ENCODE measurements around the gene NUP58. TPM values are rescaled to one million over a fixed set of nuclear protein-coding genes. Genes with fewer than 3 reads are reported as not detected.

Gene NUP58
- total RNA-seq, 1 donor from 2014 or later, result 87.1 TPM

DNA sequence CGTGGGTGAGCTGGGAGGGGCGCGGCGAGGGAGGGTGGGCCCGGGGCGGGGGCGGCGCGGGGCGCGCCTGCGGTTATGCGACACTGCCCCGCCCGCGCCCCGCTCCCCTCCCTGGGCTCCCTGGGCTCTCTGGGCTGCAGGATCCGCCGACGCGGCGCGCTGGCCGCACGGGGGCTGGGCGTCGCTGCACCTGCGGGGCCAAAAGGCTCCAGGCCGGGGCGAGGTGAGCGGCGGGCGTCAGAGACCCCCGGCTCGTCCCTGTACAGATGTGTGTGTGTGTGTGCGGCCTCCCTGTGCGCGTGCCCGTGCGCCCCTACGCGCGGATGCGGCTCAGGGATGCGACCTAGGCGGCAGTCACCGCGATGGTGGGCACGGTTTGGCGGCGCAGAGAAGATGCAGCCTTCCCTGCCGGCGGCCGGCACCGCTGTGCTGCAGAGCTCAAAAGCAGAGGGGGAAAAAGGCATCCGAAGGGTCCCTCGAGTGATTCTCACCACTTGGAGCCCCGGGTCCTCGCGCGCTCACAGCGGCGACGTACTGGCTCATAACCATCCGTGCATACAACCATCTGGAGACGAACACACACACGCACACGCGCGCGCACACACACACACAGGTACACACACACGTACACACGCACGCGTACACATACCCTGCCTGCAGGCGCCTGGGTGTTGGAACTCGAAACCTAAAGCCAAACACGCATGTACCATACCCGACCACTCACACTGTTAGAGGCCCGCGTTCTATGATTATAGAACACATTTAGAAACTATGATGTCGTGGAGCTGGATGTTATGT, 71.1 kb downstream of the NUP58 start:
- DNase-seq (ENCODE audit: low read depth), result no peak

DNA sequence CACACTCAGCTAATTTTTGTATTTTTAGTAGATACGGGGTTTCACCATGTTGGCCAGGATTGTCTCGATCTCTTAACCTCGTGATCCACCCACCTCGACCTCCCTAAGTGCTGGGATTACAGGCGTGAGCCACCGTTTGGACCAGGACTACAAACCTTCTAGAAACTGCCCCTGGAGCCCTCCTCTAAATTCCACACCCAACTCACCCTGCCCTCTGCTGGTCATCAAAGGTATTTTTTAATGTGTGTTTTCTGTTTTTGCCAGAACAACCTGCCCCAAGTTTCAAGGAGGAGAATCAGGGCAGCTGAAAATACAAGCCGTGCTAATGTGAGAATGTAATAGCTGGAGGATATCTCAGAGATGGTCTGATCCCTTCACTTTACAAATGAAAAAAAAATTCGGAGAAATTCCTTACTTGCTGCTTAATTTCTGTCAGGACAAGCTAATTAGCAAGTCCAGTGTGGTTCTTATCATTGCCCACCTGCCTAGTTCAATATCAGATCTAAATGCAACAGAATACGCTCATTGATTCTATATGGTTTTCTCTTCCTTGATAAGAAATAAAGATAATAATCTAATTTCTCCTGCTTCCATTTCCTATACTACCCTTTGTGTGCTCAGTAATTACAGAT, 74.4 kb downstream of the NUP58 start:
- DNase-seq (ENCODE audit: low read depth), result peak; percentile 63

DNA sequence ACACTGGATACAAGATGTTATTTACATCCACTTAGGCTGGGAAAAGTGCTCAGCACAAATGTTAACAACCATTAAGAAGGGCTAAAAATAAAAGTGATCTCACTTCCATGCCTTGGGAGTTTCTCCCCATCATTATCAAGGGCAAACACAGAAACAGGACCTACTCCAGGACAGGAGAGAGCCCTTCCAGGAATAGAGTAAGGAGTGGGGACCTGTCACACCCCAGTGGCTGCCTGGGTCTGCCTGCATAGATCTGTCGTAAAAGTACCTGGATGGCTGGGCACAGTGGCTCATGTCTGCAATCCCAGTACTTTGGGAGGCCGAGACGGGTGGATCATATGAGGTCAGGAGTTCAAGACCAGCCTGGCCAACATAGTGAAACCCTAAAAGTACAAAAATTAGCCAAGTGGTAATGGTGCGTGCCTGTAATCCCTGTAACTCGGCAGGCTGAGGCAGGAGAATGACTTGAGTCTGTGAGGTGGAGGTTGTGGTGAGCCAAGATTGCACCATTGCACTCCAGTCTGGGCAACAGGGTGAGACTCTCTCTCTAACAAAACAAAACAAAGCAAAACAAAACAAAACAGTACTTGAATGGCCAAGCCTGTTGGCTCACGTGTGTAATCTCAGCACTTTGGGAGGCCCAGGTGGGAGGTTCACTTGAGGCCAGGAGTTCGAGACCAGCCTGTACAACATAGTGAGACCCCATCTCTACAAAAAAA, 76.0 kb downstream of the NUP58 start:
- no peak for DNase-seq (ENCODE audit: low read depth)

DNA sequence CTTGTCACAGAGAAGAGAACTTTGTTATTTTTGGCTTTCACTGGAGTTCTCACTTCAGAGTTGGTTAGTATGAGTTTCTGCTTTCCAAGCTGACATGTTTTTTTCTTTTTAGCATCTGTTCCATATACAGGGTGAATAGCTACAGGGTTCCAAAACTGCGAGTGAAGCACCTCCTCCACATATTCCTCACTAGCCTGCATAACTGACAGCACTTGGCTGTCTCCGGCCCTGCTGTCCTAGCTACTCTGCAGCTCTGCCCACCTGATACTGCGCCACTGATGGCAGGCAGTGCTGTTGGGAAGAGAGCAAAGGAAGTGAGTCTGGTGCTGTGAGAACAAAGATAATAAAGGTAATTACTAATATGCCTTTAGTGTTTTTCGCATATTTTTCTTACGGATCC, 77.1 kb downstream of the NUP58 start:
- no peak for DNase-seq (ENCODE audit: low read depth)

DNA sequence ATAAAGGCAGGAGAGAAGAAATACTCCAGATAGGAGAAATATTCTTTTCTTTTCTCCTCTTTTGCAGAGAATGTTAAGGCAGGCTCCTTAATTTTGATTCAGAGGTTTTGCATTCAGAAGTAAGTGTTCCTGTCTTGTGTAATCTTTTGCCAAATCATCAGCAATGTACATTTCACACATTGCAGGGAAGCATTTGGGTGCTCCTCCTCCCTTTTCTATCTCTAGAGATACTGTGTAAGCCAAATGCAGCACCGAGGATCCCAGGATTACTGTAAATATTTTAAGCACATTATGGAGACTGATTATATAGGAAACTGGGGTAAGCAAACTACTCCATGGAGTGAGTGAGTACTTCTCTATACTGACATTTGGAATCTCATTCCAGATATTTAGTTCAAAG, 77.6 kb downstream of the NUP58 start:
- DNase-seq (ENCODE audit: low read depth), result no peak

DNA sequence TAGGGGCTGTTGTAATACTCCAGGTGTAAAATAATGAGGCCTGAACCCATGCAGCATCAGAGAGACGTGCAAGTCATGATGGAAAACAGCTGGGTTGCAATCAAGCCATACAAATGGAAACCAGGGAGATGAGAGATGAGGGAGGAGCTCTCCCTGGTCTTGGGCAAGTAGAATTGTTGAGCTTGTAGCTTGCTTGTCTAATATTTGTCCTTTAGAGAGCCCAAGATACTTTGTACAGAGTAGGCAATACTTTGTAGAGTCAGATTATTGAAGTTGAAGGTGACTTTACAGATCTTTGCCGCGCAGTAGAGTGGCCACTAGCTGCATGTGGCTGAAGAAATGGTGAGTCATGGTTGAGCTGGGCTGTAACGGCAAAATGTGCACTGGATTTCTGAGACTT, 78.7 kb downstream of the NUP58 start:
- DNase-seq (ENCODE audit: low read depth), result no peak

DNA sequence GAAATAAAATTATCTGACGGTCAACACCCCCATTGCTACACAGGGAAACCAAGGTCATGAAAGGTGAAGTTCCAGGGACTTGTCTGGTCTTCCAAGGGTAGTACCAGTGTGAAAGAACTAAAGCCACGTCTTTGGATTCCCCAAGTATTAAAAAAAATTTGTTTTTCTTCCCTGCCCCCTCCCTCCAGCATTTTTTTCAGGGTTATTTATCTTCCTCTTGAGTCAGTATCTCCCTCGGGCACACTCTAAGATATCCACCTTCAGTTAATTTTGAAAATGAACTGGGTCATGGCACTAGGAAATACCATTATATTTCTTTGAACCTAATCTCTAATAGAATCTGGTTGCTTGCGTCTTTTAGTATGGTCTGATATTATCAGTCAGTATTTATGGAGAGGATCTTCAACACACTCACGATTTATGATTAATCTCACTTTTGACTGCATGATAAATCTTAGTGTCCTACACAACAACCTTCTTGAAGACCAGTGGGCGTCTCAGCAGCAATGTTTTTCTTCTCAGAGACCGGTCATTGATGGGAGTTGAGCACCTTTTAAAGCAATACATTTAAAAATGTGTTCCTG, 79.4 kb downstream of the NUP58 start:
- no peak for DNase-seq (ENCODE audit: low read depth)

DNA sequence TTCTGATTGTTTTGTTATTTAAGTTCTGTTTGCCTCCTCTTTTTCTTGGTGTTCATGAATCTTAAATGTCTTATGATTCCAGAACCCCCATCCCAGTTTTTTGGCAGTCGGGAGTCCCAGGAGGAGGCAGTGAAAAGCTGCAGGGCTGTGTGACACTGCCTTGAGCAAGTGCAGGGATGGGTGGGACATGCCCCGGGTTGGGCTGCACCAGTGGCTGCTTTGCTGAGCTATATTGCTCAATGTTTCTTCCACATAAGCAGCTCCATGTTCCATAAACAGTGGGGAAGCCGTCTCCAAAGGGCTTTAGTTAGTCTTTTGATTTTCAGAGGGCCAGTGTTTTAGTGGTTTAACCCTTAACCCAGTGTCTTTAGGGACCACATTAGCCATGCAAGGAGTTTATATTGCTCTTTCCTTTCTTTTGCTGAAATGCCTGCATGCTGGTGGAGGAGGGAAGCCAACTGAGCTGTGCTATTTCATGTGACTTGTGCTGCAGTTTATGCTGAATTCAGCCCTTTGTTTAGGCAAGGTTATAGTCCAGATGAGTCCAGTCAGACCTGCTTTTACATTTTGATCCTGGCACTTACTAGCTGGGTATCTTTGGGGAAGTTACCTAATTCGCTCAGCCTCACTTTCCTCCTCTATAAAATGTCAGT, 83.5 kb downstream of the NUP58 start:
- no peak for DNase-seq (ENCODE audit: low read depth)

DNA sequence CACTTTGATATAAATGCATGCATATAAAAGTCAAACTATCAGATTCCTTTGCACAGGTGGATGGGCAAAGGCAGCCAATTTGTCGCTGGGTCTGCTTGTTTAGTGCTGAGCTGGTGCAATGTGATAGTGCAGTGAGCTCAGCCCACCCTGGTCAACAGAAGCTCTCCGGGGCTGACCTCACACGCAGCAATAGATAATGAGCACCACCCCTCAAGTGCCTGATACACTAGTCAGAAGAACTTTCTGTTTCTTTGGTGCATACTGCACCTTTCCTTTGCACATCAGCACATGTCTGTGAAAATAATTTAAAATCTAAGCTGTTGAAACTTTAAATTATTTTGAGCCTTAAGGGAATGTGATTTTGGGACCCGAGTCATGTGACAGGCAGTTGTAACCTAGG, 90.5 kb downstream of the NUP58 start:
- DNase-seq (ENCODE audit: low read depth), result no peak

Other genes starting within 250 kb of the NUP58 start
- 0.10 TPM in 1 of 2 replicates, not detected in the other for gene PABPC3, start 205.5 kb upstream of the NUP58 start, total RNA-seq
- gene AMER2, start 129.3 kb upstream of the NUP58 start, total RNA-seq, result not detected in 2 replicates
- gene MTMR6, start 14.1 kb upstream of the NUP58 start, total RNA-seq, result 20.1 and 21.9 TPM in 2 replicates
- 0.62 and 0.86 TPM in 2 replicates for gene ATP8A2, start 70.3 kb downstream of the NUP58 start, total RNA-seq

All from myocyte (in vitro differentiated cells).